ENCODE measurements around the gene TMEM190.
"Not testable (repeated sequence)": the region's sequence is repeated elsewhere in the genome, so short reads cannot be mapped to it uniquely, and the experiment has no call there.

The TMEM190 gene

DNA sequence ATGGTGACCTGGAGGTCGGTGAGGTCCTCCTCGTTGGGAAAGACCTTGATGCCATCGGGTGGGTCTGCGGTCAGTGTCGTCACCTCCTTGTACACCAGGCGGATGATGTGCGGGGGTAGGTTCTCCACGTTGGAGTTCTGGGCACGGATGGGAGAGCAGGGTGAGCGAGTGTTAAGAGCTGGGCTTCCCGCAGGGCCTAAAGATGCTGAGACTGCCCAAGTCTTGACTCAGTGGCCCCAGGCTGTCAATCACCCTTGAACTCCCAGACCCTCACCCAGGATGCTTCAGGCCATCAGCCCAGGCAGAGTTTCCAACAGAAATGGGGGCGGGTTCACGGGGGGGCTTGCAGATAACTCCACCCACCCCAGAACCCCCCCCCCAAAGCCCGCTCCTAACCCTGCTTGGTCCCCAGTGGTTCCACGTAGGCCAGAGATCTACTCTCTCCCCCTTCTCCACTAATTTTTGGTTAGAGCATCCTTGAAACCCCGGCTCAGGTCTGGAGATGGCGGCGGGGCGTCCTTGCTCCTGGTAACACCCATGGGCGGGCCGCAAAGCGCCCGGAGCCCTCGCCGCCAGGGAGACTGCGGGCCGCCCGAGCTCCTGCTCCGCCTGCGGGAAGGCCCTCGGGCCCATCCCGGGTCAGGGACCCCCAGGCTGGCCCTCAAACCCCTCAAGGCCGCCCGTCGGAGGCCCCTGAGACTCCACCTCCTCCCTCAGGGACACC is 30.4 kb downstream of the TMEM190 start:
- H3K27ac ChIP-seq (ENCODE audit: low read length) = no peak overlapping the region
- peaks cover 19% of the 10 kb centered on the region for H3K4me1 ChIP-seq (ENCODE audit: control insufficient read depth, low read depth, low read length)
- H3K9ac ChIP-seq (ENCODE audit: low read length) = peak overlapping the region; percentile 86
- peak overlapping the region; percentile 82 for H3K4me3 ChIP-seq (ENCODE audit: low read length)
- no peaks in the 10 kb centered on the region for H3K9me3 ChIP-seq (ENCODE audit: control insufficient read depth, low read depth, low read length)
- no peaks in the 10 kb centered on the region for H3K27me3 ChIP-seq (ENCODE audit: control insufficient read depth, insufficient read depth, low read length)
- H3K36me3 ChIP-seq (ENCODE audit: control insufficient read depth, low read depth, low read length) = peaks cover 44% of the 10 kb centered on the region

DNA sequence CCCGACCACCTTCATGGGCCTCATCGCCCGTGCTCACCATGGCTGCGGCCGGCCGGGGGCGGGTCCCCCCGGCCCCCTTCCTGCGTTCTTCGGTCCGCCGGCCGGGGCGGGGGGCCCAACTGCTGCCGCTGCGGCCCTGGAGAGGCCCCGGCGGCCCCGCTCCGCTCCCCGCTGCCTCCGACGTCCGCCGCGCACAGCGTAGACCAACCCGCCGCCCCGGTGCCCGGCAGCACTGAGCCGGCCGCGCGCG is 30.8 kb downstream of the TMEM190 start, which contains the start of gene UBE2S:
Gene UBE2S (minus strand): TSS at position 239 of the 250 bp plus-strand sequence. CDS start 199 bp downstream, at position 40.
- peaks cover 19% of the 10 kb centered on the region for H3K4me1 ChIP-seq (ENCODE audit: control insufficient read depth, low read depth, low read length)
- peaks cover 39% of the 10 kb centered on the region for H3K36me3 ChIP-seq (ENCODE audit: control insufficient read depth, low read depth, low read length)
- H3K9ac ChIP-seq (ENCODE audit: low read length) = peak within 1 kb of the TSS; percentile 86
- not testable (repeated sequence) for H3K27me3 ChIP-seq (ENCODE audit: control insufficient read depth, insufficient read depth, low read length); H3K9me3 ChIP-seq (ENCODE audit: control insufficient read depth, low read depth, low read length)
- H3K27ac ChIP-seq (ENCODE audit: low read length) = peak within 1 kb of the TSS; percentile 94
- peak within 1 kb of the TSS; percentile 82 for H3K4me3 ChIP-seq (ENCODE audit: low read length)

DNA sequence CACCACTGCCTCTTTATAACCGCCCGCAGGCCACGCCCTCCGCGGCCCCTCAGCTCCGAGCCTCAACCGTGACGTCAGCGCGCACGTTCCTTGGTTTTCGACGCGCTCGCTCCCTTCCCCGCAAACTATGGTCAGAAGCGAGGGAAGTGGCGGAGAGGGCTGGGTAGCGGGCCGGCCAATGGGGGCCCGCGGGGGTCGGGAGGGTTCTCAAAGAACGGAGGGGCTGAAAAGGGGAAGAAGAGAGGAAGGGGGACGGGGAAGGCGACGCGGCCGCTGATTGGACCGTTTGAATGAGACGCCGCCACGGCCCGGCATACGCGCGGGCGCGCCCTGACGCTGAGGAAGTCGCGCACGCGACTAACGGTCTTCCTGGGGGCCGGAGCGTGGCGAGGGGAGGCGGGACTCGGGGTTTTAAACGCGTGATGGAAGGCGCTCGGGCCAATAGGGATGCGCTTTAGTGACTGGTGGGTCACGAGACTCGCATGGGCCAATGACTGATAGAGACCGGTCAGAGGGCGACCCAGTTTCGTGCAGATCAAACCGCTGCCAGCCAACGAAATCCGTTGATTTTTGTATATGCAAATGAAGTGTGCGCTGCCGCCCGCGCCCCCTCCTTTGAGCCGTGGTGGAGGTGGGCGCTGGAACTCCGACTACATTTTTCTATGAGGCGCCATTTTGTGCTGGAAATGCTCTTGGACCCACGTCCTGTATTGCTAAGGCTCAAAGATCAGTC is 31.3 kb downstream of the TMEM190 start:
- H3K27ac ChIP-seq (ENCODE audit: low read length) = peak overlapping the region; percentile 94
- peak overlapping the region; percentile 82 for H3K4me3 ChIP-seq (ENCODE audit: low read length)

DNA sequence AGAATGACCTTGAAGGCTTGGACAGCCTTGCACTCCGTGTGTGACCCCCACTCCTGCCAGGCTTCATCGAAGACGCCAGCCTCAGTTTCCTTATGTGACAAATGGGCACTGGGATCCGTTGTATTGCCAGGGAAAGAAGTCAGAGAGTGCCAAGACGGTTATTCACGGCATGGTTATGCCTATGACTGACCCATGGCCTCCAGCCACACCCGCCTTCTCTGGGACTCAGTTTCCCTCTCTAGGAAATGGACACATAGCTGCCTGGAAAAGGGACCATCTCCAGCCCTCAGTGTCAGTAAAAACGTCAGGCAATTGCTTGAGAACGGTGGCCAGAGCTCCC is 31.9 kb downstream of the TMEM190 start:
- H3K9ac ChIP-seq (ENCODE audit: low read length) = peak overlapping the region; percentile 46
- H3K27ac ChIP-seq (ENCODE audit: low read length) = peak overlapping the region; percentile 93
- peaks cover 29% of the 10 kb centered on the region for H3K36me3 ChIP-seq (ENCODE audit: control insufficient read depth, low read depth, low read length)
- peaks cover 19% of the 10 kb centered on the region for H3K4me1 ChIP-seq (ENCODE audit: control insufficient read depth, low read depth, low read length)
- H3K27me3 ChIP-seq (ENCODE audit: control insufficient read depth, insufficient read depth, low read length) = no peaks in the 10 kb centered on the region
- no peaks in the 10 kb centered on the region for H3K9me3 ChIP-seq (ENCODE audit: control insufficient read depth, low read depth, low read length)
- H3K4me3 ChIP-seq (ENCODE audit: low read length) = peak overlapping the region; percentile 45

More for the DNA sequence above, 31.3 kb downstream of the TMEM190 start:
- peak overlapping the region; percentile 86 for H3K9ac ChIP-seq (ENCODE audit: low read length)
- no peaks in the 10 kb centered on the region for H3K9me3 ChIP-seq (ENCODE audit: control insufficient read depth, low read depth, low read length)
- peaks cover 19% of the 10 kb centered on the region for H3K4me1 ChIP-seq (ENCODE audit: control insufficient read depth, low read depth, low read length)
- H3K27me3 ChIP-seq (ENCODE audit: control insufficient read depth, insufficient read depth, low read length) = no peaks in the 10 kb centered on the region
- peaks cover 34% of the 10 kb centered on the region for H3K36me3 ChIP-seq (ENCODE audit: control insufficient read depth, low read depth, low read length)

DNA sequence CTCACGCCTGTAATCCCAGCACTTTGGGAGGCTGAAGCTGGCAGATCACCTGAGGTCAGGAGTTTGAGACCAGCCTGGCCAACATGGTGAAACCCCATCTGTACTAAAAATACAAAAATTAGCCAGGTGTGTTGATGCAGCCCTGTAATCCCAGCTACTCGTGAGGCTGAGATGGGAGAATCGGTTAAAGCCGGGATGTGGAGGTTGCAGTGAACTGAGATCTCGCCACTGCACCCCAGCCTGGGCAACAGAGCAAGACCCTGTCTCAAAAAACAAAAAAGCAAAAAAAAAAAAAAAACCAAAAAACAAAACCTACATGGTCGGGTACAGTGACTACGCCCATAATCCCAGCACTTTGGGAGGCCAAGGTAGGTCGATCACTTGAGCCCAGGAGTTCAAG is 32.6 kb downstream of the TMEM190 start:
- Histone ChIP-seq H3K36me3 (ENCODE audit: control insufficient read depth, low read depth, low read length) (peaks cover 24% of the 10 kb centered on the region), H3K4me1 (ENCODE audit: control insufficient read depth, low read depth, low read length) (peaks cover 19% of the 10 kb centered on the region)
- H3K9me3 ChIP-seq (ENCODE audit: control insufficient read depth, low read depth, low read length); H3K27ac ChIP-seq (ENCODE audit: low read length); H3K27me3 ChIP-seq (ENCODE audit: control insufficient read depth, insufficient read depth, low read length); H3K9ac ChIP-seq (ENCODE audit: low read length); H3K4me3 ChIP-seq (ENCODE audit: low read length): not testable (repeated sequence)

DNA sequence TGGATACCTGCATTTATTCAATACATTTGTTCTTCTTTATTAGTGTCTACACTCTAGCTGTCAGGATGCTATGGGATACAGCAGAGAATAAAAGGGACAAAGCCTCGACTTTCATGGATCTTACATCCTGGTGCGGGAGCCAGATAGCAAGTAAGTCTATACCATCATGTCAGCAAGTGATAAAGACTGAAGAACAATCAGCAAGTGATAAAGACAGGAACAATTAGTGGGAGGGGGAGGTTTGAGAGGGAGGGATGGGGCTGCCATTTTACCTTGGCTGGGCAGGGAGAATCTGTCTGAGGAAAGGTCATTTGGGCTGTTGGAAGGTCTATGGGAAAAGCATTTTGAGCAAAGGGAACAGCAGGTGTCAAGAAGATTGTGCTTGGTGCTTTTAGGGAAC is 33.5 kb downstream of the TMEM190 start:
- H3K27ac ChIP-seq (ENCODE audit: low read length) = no peak overlapping the region
- H3K4me1 ChIP-seq (ENCODE audit: control insufficient read depth, low read depth, low read length) = peaks cover 19% of the 10 kb centered on the region
- no peak overlapping the region for H3K9ac ChIP-seq (ENCODE audit: low read length)
- H3K36me3 ChIP-seq (ENCODE audit: control insufficient read depth, low read depth, low read length) = peaks cover 16% of the 10 kb centered on the region
- no peaks in the 10 kb centered on the region for H3K27me3 ChIP-seq (ENCODE audit: control insufficient read depth, insufficient read depth, low read length)
- H3K9me3 ChIP-seq (ENCODE audit: control insufficient read depth, low read depth, low read length) = no peaks in the 10 kb centered on the region
- no peak overlapping the region for H3K4me3 ChIP-seq (ENCODE audit: low read length)

DNA sequence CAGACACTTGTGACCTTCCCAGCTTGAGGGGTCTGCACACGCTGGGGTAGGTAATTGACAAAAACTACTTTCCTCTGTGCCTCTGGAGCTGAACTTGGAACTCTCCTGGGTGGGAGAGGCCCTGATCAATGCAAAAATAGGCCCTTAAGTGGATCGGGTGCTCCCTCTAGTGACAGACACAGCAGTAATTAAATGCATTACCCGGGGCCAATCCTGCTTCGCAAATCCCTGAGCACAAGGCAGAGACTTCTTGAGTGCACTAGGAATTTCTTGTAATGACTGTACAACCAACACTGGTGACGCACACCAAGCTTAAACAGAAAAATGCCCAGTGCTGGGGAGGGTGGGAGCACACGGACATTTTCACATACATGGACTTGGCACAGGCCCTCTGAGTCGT is 41.6 kb downstream of the TMEM190 start:
- Histone ChIP-seq H3K27ac (ENCODE audit: low read length) (no peak overlapping the region), H3K4me3 (ENCODE audit: low read length) (no peak overlapping the region), H3K36me3 (ENCODE audit: control insufficient read depth, low read depth, low read length) (no peaks in the 10 kb centered on the region), H3K27me3 (ENCODE audit: control insufficient read depth, insufficient read depth, low read length) (peaks cover 9% of the 10 kb centered on the region), H3K4me1 (ENCODE audit: control insufficient read depth, low read depth, low read length) (peaks cover 4% of the 10 kb centered on the region), H3K9me3 (ENCODE audit: control insufficient read depth, low read depth, low read length) (no peaks in the 10 kb centered on the region), H3K9ac (ENCODE audit: low read length) (no peak overlapping the region)

DNA sequence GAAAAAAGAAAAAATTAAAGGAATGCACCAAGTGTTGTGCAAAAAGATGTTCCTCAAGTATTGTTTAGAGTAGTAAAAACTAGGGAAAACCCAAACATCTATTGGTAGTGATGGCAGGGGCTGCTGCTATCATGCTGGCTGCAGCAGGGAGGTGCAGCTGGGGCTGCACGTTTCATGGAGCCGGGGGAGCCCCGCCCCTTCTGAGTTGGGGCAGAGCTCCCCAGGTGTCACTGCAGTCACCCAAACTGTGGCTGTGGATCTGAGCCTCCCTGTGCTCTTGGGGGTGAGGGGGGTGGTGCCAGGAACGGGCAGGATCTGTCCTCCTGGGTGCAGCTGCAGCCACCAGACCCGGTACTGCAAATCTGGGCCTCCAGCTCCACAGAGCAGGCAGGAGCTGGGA is 42.5 kb downstream of the TMEM190 start:
- Histone ChIP-seq H3K4me3 (ENCODE audit: low read length) (no peak overlapping the region), H3K27ac (ENCODE audit: low read length) (no peak overlapping the region), H3K27me3 (ENCODE audit: control insufficient read depth, insufficient read depth, low read length) (peaks cover 9% of the 10 kb centered on the region)

DNA sequence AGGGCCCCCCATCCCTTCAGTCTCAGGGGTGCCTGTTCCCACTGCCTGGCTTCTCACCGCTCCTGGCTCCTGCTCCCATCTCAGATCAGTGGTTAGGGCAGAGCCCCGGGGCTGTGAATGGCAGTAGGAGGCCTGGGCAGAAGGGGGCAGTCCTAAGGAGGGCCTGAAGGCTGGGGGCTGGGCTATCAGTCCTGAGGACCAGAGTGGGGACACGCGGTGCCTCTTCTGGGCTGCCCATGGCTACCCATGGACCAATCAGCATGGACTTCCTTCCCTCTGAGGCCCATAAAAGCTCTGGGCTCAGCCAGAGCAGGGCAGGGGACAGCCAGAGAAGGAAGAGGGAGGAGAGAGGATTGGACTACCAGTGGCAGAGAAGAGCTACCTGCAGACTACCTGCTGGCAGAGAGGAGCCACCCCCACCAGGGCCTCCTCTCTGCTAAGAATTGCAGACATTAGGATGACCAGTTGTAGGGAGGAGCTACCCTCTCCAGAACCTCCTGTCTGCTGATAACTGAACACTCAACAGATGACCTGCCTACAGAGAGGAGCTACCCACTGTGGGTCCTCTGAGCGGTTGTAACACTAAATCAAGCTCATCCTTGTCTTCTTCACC is 43.1 kb downstream of the TMEM190 start:
- H3K9ac ChIP-seq (ENCODE audit: low read length) = no peak overlapping the region
- H3K4me3 ChIP-seq (ENCODE audit: low read length) = no peak overlapping the region
- H3K4me1 ChIP-seq (ENCODE audit: control insufficient read depth, low read depth, low read length) = peaks cover 4% of the 10 kb centered on the region
- H3K36me3 ChIP-seq (ENCODE audit: control insufficient read depth, low read depth, low read length) = no peaks in the 10 kb centered on the region
- no peaks in the 10 kb centered on the region for H3K9me3 ChIP-seq (ENCODE audit: control insufficient read depth, low read depth, low read length)
- H3K27me3 ChIP-seq (ENCODE audit: control insufficient read depth, insufficient read depth, low read length) = peaks cover 9% of the 10 kb centered on the region
- H3K27ac ChIP-seq (ENCODE audit: low read length) = no peak overlapping the region

More for the DNA sequence above, 42.5 kb downstream of the TMEM190 start:
- Histone ChIP-seq H3K4me1 (ENCODE audit: control insufficient read depth, low read depth, low read length) (peaks cover 4% of the 10 kb centered on the region), H3K36me3 (ENCODE audit: control insufficient read depth, low read depth, low read length) (no peaks in the 10 kb centered on the region), H3K9ac (ENCODE audit: low read length) (no peak overlapping the region), H3K9me3 (ENCODE audit: control insufficient read depth, low read depth, low read length) (no peaks in the 10 kb centered on the region)

DNA sequence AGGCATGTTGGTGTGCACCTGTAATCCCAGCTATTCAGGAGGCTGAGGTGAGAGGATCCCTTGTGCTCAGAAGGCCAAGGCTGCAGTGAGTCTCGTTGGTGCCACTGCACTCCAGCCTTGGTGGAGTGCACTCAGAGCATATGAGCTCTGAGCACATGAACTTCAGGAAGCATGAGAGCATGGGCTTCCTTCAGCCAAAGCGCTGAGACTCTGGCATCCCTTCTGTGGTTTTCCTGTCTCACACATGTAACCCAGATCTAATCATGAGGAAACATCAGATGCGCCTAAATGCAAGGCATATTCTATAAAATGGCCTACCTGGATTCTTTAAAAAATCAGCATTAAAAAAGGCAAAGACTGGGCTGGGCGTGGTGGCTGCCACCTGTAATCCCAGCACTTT is 44.7 kb downstream of the TMEM190 start:
- not testable (repeated sequence) for H3K4me1 ChIP-seq (ENCODE audit: control insufficient read depth, low read depth, low read length); H3K36me3 ChIP-seq (ENCODE audit: control insufficient read depth, low read depth, low read length); H3K27me3 ChIP-seq (ENCODE audit: control insufficient read depth, insufficient read depth, low read length); H3K9ac ChIP-seq (ENCODE audit: low read length); H3K27ac ChIP-seq (ENCODE audit: low read length); H3K4me3 ChIP-seq (ENCODE audit: low read length); H3K9me3 ChIP-seq (ENCODE audit: control insufficient read depth, low read depth, low read length)

DNA sequence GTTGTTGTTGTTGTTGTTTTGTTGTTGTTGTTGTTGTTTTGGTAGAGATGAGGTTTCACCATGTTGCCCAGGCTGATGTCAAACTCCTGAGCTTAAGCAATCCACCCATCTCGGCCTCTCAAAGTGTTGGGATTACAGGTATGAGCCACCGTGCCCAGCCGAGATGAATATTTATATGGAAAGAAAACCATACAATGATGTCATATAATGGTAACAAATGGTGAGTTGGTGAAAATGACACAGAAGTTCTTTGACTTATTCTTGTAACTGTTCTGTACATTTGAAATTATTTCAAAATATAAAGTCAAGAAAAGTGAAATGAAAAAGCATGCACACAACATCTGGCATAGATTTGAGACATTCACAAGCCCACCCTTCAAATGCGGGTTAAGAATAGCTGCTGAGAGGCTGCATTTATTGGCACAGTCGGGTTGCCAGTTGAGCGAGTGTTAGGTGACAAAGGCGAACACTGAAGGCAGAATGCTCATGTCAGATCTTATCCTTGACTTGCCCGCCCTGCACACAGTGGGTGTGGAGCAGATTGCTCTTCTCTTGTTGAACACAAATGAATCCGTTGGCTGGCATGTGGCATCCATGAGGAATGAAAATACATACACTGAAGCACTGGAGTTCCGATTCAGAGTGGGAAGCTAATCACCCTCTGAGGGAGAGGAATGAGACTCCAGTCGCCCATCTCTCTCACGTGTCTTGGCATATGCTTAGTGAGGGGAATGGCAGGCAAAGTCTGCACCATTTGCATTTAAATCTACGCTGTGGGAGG is 46.8 kb downstream of the TMEM190 start:
- no peaks in the 10 kb centered on the region for H3K9me3 ChIP-seq (ENCODE audit: control insufficient read depth, low read depth, low read length)
- H3K4me1 ChIP-seq (ENCODE audit: control insufficient read depth, low read depth, low read length) = no peaks in the 10 kb centered on the region
- no peaks in the 10 kb centered on the region for H3K36me3 ChIP-seq (ENCODE audit: control insufficient read depth, low read depth, low read length)
- no peak overlapping the region for H3K9ac ChIP-seq (ENCODE audit: low read length)
- H3K27me3 ChIP-seq (ENCODE audit: control insufficient read depth, insufficient read depth, low read length) = peaks cover 5% of the 10 kb centered on the region
- no peak overlapping the region for H3K27ac ChIP-seq (ENCODE audit: low read length)
- no peak overlapping the region for H3K4me3 ChIP-seq (ENCODE audit: low read length)
